GM18951 (cell line): ENCODE results near the gene GADD45B.
"Not testable (repeated sequence)": the region's sequence is repeated elsewhere in the genome, so short reads cannot be mapped to it uniquely, and the experiment has no call there.

Experiments used
- POLR2A ChIP-seq: IDR thresholded peaks from 4 replicates; pipeline ENCODE4 v1.6.1; 2011; ENCODE audit warnings: mild to moderate bottlenecking; ENCODE audit not compliant: insufficient read length, insufficient read depth; ENCODE audit errors: extremely low read depth
- in situ Hi-C: fragments of 300-500 bp; cut with MboI; formaldehyde crosslinking; loops from one replicate; pipeline ENCODE4 v1.12.0; 2022; ENCODE audit warnings: low sequenced_read_pairs, mixed read lengths, inconsistent platforms; ENCODE audit not compliant: unreplicated experiment

Gene GADD45B

DNA sequence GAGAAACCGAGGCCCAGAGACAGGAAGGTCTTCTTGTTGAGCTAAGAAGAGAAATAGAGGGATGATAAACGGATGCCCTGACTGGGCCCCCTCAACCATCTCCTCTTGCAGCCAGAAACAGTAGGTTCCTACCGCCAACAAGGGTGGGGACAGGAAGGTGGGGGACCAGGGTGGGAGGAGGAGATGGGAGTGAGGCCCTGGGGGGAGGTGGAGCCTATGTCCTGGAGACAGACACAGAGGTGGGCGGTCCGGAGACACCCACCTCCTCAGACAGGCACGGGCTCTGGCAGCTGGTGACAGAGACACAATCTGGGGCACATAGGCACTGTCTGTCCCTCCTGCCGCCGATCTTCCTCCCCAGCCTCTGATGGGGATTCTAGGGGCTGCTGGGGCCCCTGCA lies 16.9 kb downstream of the GADD45B start:
- in situ Hi-C loops, result no loop called here
- no peak for TF ChIP-seq POLR2A

DNA sequence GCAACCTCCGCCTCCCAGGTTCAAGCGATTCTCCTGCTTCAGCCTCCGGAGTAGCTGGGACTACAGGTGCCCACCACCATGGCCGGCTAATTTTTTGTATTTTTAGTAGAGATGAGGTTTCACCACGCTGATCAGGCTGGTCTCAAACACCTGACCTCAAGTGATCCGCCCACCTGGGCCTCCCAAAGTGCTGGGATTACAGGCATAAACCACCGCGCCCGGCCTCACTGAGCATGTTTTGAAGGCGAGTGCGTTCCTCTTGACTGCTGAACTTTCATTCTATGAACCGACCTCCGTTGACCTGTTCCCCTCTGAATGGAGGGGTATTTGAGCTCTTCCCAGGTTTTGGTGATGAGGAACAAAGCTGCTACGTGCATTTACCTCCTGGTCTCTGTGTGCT lies 17.5 kb downstream of the GADD45B start:
- in situ Hi-C loops, result not testable (repeated sequence)

DNA sequence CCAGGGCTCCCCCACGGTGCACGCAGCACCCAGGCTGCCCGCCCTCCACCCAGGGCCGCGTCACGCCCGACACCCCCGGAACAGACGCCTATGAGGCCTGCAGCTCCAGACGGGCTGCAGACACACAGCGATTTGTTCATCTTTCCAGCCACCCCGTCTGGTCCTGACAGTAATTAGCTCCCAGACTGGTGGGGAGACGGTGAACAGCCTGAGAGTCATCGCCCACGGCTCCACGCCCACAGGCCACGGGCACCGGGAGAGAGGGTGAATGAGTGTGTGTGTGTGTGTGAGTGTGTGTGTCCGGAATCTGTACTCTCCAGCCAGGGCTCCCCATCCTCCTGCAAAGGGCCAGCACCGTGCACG lies 18.1 kb downstream of the GADD45B start:
- in situ Hi-C loops, result no loop called here
- no peak for TF ChIP-seq POLR2A

DNA sequence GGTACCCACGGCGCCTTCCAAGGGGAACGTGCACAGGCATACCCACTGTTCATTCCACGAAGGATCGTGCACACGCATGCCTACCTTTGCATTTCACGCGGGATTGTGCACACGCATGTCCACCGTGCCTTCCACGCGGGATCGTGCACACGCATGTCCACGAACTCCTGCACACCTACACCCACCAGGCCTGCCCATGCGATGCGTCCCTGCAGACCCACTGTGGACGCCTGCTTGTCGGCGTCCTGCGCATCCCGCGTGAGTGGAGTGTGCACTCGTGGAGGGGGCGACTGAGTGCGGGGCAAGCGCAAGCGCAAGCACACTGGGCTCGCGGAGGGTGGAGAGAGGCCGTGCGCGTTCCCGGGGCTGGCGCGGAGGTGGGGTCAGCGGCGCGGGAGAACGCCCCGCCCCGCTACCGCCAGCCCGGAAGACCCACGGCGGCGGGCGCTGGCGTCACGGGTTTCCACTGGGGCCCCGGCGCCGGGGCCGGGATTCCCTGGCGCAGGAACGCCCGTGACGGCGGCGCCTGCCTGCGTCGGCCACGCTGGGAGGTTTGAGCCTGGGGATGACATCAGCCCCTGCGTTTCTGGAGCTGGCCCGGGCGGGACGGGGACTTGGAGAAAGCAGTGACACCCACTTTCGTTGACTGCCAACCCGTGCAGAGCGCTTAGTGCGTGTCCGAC lies 18.7 kb downstream of the GADD45B start:
- TF ChIP-seq POLR2A, result peak; percentile 27
- in situ Hi-C loops, result no loop called here

DNA sequence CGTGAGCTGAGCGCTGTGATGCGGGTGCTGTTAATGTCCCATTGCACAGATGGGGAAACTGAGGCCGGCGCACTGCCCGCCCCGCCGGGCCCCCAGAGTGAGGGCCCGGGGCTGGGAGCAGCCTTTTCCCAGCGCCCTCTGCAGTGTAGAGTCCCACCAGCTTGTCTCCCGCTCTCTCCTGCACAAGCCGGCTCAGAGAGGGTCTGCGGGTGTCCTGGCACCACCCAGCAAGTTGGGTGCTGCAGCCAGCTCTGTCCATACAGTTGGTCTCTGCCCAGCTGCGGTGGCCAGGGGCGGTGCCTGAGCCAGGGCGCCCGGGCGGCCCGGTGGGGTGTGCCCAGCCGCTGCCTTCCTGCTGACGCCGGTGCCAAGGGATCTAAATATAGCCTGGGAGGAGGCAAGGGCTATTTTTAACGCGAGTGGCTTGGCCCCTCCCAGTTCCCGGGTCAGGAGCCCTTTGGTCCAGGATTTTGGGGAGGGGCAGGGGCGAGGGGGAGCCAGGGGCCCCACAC lies 19.3 kb downstream of the GADD45B start:
- no peak for TF ChIP-seq POLR2A
- in situ Hi-C loops, result no loop called here

DNA sequence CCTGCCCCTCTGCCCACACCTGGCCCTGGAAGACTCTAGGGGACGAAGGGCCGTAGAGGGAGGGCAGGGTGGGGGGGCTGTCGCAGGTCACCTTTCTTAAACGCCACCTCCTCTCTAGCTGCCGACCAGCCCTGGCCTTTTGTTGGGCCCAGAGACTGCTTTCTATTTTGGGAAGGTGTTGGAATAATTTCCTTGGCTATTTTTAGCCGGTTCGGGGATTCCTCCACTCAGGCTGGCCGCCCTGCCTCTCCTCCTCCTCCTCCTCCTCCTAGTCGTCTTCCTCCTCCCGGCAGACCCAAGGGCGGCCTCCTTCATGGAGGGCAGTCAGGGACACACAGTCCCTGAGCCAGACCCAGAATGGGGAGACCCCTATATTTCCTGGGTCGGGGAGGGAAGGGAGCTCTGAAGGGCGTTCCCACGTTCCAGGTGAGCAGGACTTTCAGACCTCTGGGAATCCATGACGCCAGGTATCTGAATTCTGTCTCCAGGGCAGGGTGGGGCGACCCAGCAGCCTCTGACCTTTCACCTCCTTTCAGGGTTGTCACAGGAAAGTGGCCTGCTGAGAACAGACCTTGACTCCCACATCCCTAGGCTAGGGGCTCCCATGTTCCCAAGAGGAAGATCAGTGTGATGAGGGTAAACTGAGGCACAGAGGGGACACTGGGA lies 19.9 kb downstream of the GADD45B start:
- TF ChIP-seq POLR2A, result no peak
- in situ Hi-C loops, result no loop called here

DNA sequence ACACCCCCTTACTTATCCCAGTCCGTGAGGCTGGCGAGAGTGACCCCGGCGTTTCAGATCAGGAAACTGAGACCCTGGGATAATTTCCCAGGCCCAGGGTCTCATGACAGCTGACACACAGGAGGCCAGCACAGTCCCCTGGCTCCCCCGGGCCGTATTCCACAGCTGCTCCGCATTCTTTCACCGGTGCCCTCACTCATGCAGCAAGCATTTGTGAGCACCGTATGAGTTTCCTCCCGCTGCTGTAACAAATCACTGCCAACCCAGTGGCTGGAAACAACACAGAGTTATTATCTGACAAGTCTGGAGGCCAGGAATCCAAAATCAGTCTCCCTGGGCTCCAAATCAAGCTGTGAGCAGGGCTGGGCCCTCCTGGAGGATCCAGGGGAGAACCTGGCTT lies 21.3 kb downstream of the GADD45B start:
- no peak for TF ChIP-seq POLR2A
- in situ Hi-C loops, result no loop called here

DNA sequence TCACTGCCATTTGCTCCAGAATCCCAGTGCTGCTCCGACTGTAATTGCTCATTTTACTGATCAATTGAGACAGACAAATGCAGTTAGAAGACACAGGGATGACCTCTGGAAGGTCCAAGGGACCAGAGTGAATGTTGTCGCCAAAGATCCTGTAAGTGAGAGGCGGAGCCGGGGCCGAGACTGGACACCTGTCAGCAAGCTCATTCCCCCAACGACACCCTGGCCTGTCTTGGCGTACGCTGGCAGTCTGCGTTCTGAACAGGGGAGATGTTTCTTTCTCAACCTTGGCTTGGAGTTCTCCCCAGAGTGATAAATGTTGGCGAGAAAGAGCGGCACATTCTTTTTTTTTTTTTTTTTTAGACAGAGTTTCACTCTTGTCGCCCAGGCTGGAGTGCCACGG lies 24.2 kb downstream of the GADD45B start:
- no peak for TF ChIP-seq POLR2A
- in situ Hi-C loops, result no loop called here

DNA sequence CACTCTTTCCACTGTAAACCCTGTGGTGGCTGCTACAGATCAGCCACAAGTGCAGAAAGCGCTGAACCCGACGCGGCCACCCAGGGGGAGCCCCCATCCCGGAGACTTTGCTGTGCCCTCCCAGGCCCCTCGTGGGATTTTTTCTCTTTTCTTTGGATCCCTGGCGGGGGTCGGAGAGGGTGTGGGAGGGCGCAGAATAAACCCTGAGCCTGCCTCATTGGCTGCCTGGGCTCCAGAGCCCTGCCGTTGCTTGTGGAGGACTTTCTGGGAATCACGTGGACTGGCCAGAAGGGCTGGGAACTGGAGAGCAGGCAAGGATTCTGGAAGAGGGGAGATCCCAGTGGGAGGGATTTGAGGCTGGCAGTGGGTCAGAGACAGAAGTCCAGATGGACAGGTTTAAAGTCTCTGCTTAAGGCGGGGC lies 24.9 kb downstream of the GADD45B start:
- in situ Hi-C loops, result no loop called here
- no peak for TF ChIP-seq POLR2A

DNA sequence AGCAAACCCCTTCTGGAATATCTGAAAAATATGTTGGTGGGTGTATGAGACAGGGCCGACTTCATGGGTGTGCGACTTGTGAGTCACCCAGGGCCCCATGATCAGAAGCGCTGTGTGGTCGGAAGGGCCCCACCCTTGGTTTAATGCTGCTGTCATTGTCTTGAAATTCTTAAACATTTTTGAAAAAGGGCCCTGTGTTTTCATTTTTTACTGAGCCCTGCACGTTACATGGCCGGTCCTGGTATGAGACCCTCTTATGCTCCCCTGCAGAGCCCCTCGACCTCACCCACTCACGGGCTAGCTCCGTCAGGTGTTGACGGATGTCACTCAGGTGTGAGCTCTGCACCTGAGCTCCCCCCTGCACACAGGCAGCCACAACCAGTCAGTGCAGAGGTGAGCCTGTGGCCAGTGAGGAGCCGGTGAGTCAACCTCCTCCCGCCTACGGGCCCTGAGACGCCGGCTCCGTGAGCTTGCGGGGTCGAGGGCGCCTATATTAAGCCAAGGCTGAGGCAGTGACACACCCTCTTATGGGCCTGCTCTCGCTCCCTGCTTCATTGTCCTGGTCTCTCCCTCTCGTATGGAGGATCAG lies 27.7 kb downstream of the GADD45B start:
- TF ChIP-seq POLR2A, result no peak
- in situ Hi-C loops, result no loop called here

DNA sequence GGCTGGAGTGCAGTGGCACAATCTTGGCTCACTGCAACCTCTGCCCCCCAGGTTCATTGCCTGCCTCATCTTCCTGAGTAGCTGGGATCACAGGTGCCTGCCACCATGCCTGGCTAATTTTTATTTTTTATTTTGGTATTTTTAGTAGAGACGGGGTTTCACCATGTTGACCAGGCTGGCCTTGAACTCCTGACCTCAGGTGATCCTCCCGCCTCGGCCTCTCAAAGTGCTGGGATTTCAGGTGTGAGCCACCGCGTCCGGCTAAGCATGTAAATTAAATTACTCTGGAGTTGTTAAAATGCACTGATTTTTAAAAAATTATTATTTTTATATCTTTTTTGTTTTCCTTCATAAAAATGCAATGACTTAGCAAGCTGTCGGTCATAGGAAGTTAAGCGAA lies 30.7 kb downstream of the GADD45B start:
- in situ Hi-C loops, result not testable (repeated sequence)

DNA sequence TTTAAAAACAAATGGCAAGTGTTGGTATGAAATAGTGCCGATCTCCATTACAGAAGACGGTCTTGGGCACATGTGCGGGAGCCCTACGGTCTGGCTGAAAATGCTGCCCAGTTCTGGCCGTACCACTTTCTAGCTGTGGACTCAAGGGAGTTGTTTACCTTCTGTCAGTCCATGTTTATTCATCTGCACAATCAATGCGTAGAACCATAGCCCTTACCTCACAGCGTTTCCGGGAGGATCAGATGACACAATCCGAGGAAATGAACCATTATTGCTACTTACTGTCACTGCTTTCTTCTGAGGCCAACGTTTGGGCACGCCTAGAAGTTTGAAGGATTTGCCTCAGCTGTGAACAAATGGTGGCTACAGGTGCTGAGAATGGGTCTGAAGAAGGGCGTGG lies 31.2 kb downstream of the GADD45B start:
- TF ChIP-seq POLR2A, result no peak
- in situ Hi-C loops, result no loop called here

DNA sequence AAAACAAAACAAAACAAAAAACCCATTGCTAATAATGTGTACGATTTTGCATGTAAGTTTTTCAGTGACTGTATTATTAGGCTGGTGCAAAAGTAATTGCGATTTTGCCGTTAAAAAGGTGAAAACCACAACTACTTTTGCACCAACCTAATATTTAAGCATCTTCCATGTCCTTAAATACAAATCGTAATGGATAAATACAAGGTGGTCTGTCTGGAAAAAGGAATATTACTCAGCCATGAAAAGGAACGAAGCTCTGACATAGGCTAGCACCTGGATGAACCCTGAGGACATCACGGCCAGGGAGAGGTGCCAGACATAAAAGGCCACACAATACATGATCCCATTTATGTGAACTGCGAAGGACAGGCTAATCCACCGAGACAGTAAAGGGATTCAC lies 33.2 kb downstream of the GADD45B start:
- in situ Hi-C loops, result no loop called here
- TF ChIP-seq POLR2A, result no peak

DNA sequence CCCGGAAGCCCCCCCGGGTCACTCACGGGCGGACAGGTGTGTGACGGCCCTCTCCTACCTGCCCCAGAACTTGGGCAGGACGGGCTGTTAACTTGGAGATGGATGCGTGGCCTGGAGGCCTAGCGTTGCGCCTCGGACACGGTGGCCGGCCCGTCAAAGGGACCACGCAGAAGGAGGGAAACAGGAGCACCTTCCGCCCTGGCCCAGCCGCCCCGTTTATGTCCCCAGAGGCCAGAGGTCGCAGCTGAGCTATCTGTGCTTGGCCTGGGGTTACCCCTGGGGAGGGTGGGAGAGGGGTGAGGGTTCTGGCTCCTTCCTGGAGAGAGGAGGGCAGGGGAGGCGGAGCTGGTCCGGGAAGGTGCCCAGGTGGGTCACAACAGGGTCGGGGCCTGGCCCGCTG lies 35.6 kb downstream of the GADD45B start:
- in situ Hi-C loops, result no loop called here
- no peak for TF ChIP-seq POLR2A
